ENCODE measurements around the gene TMEM267. TPM values are rescaled to one million over a fixed set of nuclear protein-coding genes. Genes with fewer than 3 reads are reported as not detected.

Gene TMEM267
- total and polyA plus RNA-seq, 4 donors = 2.3 to 5.4 (median 3.8) TPM

GRCh38 chr5:43514471-43514815 lies 30.8 kb upstream of the TMEM267 start:
- Histone ChIP-seq H3K9ac (ENCODE audit: low read depth in 1 of 2, low read length in 2 of 2) (peak overlapping the region; percentile 64 to 76), H3K27me3 (ENCODE audit: control insufficient read depth in 4 of 4, insufficient read depth in 4 of 4, low read length in 3 of 4) (no peaks in the 10 kb centered on the region), H3K9me3 (ENCODE audit: control insufficient read depth in 4 of 4, low read length in 3 of 4) (no peaks in the 10 kb centered on the region), H3K36me3 (ENCODE audit: control insufficient read depth in 4 of 4, insufficient read depth in 3 of 4, low read depth in 1 of 4, low read length in 3 of 4) (no peaks in the 10 kb centered on the region), H3K4me3 (ENCODE audit: low read depth in 1 of 3, low read length in 3 of 3) (peak overlapping the region; percentile 36 to 76 (median 62)), H3K27ac (ENCODE audit: low read depth in 1 of 2, low read length in 2 of 2) (peak overlapping the region; percentile 56 to 61), H3K4me1 (ENCODE audit: control insufficient read depth in 4 of 4, insufficient read depth in 4 of 4, low read length in 3 of 4) (peaks cover 2 to 16% (median 8%) of the 10 kb centered on the region in 4 donors)
- WGBS = 3% methylated on average over 6 of the region's 6 CpGs
- DNase-seq (ENCODE audit: low spot score) = no peak
- TF ChIP-seq NR2F2 (IDR thresholded peaks at IDR 0.05) (no peak), SP1 (IDR thresholded peaks at IDR 0.05) (no peak), TAF1 (conservative IDR thresholded peaks at IDR 0.05) (no peak), JUND (IDR thresholded peaks at IDR 0.05) (no peak), HNF4A (conservative IDR thresholded peaks at IDR 0.05) (no peak), RAD21 (IDR thresholded peaks at IDR 0.05) (no peak), YY1 (IDR thresholded peaks at IDR 0.05) (no peak), EGR1 (IDR thresholded peaks at IDR 0.05; ENCODE audit: low read depth in 2 of 2) (no peak), GABPA (IDR thresholded peaks at IDR 0.05 in 1 of 2, conservative IDR thresholded peaks at IDR 0.05 in 1 of 2) (no peak), HNF4G (IDR thresholded peaks at IDR 0.05) (no peak), FOXA2 (IDR thresholded peaks at IDR 0.05) (no peak), FOXA1 (IDR thresholded peaks at IDR 0.05) (no peak), CTCF (IDR thresholded peaks at IDR 0.05; ENCODE audit: low read depth, low read length, missing input control) (no peak)
- TF ChIP-seq, protein P1, sequence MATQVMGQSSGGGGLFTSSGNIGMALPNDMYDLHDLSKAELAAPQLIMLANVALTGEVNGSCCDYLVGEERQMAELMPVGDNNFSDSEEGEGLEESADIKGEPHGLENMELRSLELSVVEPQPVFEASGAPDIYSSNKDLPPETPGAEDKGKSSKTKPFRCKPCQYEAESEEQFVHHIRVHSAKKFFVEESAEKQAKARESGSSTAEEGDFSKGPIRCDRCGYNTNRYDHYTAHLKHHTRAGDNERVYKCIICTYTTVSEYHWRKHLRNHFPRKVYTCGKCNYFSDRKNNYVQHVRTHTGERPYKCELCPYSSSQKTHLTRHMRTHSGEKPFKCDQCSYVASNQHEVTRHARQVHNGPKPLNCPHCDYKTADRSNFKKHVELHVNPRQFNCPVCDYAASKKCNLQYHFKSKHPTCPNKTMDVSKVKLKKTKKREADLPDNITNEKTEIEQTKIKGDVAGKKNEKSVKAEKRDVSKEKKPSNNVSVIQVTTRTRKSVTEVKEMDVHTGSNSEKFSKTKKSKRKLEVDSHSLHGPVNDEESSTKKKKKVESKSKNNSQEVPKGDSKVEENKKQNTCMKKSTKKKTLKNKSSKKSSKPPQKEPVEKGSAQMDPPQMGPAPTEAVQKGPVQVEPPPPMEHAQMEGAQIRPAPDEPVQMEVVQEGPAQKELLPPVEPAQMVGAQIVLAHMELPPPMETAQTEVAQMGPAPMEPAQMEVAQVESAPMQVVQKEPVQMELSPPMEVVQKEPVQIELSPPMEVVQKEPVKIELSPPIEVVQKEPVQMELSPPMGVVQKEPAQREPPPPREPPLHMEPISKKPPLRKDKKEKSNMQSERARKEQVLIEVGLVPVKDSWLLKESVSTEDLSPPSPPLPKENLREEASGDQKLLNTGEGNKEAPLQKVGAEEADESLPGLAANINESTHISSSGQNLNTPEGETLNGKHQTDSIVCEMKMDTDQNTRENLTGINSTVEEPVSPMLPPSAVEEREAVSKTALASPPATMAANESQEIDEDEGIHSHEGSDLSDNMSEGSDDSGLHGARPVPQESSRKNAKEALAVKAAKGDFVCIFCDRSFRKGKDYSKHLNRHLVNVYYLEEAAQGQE (IDR thresholded peaks at IDR 0.05) = no peak
- TF ChIP-seq, protein P2, sequence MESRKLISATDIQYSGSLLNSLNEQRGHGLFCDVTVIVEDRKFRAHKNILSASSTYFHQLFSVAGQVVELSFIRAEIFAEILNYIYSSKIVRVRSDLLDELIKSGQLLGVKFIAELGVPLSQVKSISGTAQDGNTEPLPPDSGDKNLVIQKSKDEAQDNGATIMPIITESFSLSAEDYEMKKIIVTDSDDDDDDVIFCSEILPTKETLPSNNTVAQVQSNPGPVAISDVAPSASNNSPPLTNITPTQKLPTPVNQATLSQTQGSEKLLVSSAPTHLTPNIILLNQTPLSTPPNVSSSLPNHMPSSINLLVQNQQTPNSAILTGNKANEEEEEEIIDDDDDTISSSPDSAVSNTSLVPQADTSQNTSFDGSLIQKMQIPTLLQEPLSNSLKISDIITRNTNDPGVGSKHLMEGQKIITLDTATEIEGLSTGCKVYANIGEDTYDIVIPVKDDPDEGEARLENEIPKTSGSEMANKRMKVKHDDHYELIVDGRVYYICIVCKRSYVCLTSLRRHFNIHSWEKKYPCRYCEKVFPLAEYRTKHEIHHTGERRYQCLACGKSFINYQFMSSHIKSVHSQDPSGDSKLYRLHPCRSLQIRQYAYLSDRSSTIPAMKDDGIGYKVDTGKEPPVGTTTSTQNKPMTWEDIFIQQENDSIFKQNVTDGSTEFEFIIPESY (IDR thresholded peaks at IDR 0.05) = no peak
- TF ChIP-seq, protein P3, sequence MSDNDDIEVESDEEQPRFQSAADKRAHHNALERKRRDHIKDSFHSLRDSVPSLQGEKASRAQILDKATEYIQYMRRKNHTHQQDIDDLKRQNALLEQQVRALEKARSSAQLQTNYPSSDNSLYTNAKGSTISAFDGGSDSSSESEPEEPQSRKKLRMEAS (IDR thresholded peaks at IDR 0.05) = no peak
- TF ChIP-seq, protein P4, sequence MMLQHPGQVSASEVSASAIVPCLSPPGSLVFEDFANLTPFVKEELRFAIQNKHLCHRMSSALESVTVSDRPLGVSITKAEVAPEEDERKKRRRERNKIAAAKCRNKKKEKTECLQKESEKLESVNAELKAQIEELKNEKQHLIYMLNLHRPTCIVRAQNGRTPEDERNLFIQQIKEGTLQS (IDR thresholded peaks at IDR 0.05) = no peak
